NCI-H2029 treated with DMSO at 0.1 percent for 48 hours (cell line): Measurements from ENCODE around the gene SLC25A42.
"Not testable (repeated sequence)": the region's sequence is repeated elsewhere in the genome, so short reads cannot be mapped to it uniquely, and the experiment has no call there.

ENCODE experiments used
- DNase-seq: peaks from one replicate; lab custom pipeline; 2025; lab: John Stamatoyannopoulos, UW

The SLC25A42 gene

GRCh38 chr19:19063183-19064097, at the start of gene SLC25A42:
Gene SLC25A42 (plus strand): TSS chr19:19063994. CDS start chr19:19096125, 32,131 bp downstream.
- peak; percentile 100 for DNase-seq

GRCh38 chr19:19021115-19021514, 42.7 kb upstream of the SLC25A42 start:
- DNase-seq, result no peak

GRCh38 chr19:19022380-19022961, 41.3 kb upstream of the SLC25A42 start:
- no peak for DNase-seq

- DNase-seq, result not testable (repeated sequence)
Observed at GRCh38 chr19:19023376-19023775, 40.4 kb upstream of the SLC25A42 start.

GRCh38 chr19:19025861-19026260, 37.9 kb upstream of the SLC25A42 start:
- DNase-seq, result no peak

GRCh38 chr19:19026299-19026971, 37.4 kb upstream of the SLC25A42 start:
- no peak for DNase-seq

- DNase-seq, result no peak
Observed at GRCh38 chr19:19027228-19027627, 36.6 kb upstream of the SLC25A42 start.

- no peak for DNase-seq
Observed at GRCh38 chr19:19028526-19028925, 35.3 kb upstream of the SLC25A42 start.

GRCh38 chr19:19031891-19032290, 31.9 kb upstream of the SLC25A42 start:
- no peak for DNase-seq

- DNase-seq, result no peak
Observed at GRCh38 chr19:19032420-19033175, 31.2 kb upstream of the SLC25A42 start.

- DNase-seq, result no peak
Observed at GRCh38 chr19:19033176-19033425, 30.7 kb upstream of the SLC25A42 start.

GRCh38 chr19:19033426-19034203, 30.2 kb upstream of the SLC25A42 start, which contains the start of the genes ARMC6 and SUGP2:
Gene ARMC6 (plus strand): TSS chr19:19033603. CDS start chr19:19034210, 607 bp downstream.
Gene SUGP2 (minus strand): TSS chr19:19033517. CDS start chr19:19031071, 2,446 bp downstream.
- peak; percentile 85 for DNase-seq

GRCh38 chr19:19034204-19034624, 29.6 kb upstream of the SLC25A42 start:
- DNase-seq, result peak; percentile 67

- no peak for DNase-seq
Observed at GRCh38 chr19:19039901-19040300, 23.9 kb upstream of the SLC25A42 start.

- DNase-seq, result peak; percentile 52
Observed at GRCh38 chr19:19040417-19040816, 23.4 kb upstream of the SLC25A42 start.

GRCh38 chr19:19042732-19043280, 21.0 kb upstream of the SLC25A42 start:
- no peak for DNase-seq

GRCh38 chr19:19043481-19043880, 20.3 kb upstream of the SLC25A42 start:
- DNase-seq, result no peak

- DNase-seq, result no peak
Observed at GRCh38 chr19:19043881-19044280, 19.9 kb upstream of the SLC25A42 start.

GRCh38 chr19:19049406-19049805, 14.4 kb upstream of the SLC25A42 start:
- DNase-seq, result no peak

- DNase-seq, result no peak
Observed at GRCh38 chr19:19050104-19050503, 13.7 kb upstream of the SLC25A42 start.

GRCh38 chr19:19050731-19051130, 13.1 kb upstream of the SLC25A42 start:
- no peak for DNase-seq
